HG02840 (cell line): ENCODE measurements around the gene TREX2.

ENCODE experiments used
- ATAC-seq: cut with Tn5 transposase; IDR thresholded peaks from one replicate; pipeline ENCODE4 v1.9.1; 2021; ENCODE audit warnings: mild to moderate bottlenecking, moderate library complexity, moderate number of reproducible peaks; ENCODE audit not compliant: unreplicated experiment, low FRiP score

The TREX2 gene

DNA sequence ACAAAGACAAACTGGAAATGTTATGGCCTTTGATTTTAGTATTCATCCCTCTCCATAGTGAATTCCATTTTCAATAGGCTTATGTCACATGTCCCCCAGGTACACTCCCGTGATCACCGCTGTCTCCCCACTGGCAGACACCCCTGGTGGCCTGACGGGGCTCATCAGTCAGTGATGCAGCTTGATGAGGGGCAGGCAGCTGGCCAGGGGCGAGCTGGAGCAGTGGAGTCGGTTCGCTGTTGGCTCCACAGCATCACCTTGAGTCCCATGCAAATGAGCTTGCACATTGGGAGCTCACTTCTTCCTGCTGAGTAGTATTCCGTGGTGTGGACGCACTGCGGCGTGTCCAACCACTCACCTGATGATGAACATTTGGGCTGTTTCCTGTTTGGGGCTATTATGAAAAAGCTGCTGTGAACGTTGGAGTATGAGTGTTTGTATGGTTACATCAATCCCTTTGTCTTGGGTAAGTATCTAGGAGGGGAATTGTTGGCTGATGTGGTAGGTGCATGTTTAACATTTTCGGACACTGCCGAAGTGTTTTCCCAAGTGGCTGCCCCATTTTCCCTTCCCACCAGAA is 5.2 kb downstream of the TREX2 start:
- no peak for ATAC-seq

DNA sequence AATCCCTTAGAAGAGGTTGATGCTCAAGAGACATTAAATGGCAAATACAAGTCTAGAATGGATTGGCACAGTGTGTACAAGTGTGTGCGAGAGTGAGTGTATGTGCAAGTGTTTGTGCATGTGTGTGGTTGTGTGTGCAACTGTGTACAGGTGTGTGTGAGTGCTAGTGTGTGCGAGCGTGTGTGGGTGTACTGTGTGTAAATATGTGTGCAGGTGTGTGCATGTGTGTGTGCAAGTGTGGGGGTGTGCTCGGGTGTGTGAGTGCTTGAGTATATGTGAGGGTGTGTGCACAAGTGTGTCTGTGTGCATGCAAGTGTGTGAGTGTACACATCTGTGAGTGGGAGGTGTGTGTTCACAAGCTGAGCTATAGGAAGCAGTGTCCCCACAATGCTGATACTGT is 5.9 kb downstream of the TREX2 start:
- ATAC-seq = no peak

DNA sequence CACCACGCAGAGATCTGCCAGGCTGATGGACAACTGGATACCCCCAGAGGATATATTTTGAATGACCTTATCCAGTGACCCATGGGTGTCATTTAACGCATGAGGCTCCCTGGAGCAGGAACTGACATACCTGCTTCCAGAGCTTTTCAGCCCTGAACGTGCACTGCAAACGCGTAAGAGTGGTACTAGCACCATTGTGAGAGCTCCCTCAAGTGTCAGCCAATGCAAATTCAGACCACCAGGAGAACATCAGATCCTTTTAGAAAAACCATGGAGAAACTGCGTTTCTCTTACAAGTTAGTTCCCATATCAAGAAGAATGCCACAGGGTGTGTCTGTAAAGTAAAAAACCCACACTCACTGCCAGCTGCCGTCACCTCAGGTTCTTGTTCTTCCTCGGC is 7.3 kb downstream of the TREX2 start:
- ATAC-seq = no peak

DNA sequence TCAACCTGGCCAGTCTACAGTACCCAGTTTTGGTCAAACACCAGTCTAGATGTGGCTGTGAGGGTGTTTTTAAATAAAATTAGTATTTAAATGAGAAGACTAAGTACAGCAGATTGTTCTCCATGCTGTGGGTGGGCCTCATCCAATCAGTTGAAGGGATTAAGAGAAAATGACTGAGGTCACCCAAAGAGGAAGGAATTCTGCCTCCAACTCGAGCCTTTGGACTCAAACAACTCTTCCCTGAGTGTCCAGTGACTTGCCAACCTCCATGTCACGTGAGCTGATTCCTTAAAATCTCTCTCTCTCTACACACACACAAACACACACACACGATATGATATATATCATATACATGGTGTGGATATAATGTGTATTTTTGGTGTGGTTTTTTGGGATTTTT is 10.0 kb downstream of the TREX2 start:
- ATAC-seq = no peak

DNA sequence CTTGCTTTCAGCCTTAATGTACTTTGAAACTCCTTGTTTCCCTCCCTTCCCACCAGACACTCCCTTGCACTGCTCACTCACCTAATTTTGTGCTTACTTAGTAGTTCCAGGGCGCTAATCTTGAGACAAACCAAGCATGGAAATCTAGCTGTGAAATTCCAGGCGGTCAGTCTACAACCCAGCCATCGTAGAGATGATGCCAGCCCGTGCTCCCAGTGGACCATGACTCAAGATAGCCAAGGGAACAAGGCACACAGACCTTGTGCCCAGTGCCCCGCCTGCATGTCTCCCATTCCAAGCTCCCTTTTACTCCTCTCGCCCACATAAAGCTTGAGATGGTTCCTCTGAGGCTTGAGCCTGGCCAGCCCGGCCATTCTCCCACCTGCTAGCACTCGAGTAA is 11.1 kb downstream of the TREX2 start:
- no peak for ATAC-seq

DNA sequence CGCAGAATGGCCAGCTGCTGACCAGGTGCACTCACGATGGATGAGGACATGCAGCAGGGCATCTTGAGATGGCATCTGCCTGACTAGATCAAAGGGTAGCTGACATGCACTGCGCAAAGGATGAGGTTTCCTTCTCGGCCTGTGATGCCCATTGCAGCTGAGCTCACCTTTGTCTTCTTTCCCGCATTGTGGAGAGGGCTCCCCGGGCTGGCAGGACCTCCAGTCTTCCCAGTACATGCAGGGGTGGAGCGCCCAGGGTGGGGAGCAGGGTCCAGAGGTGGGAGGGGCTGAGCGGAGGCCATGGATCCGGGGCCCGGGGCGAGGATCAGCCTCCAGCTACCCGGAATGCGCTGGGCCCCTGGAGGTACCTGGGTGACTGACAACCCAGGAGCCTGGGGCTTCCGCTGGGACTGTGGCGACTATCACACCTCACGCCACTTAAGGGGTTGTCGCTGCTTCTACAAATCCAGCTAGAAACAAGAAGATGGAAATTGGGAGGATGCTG is 12.0 kb downstream of the TREX2 start:
- ATAC-seq = no peak

DNA sequence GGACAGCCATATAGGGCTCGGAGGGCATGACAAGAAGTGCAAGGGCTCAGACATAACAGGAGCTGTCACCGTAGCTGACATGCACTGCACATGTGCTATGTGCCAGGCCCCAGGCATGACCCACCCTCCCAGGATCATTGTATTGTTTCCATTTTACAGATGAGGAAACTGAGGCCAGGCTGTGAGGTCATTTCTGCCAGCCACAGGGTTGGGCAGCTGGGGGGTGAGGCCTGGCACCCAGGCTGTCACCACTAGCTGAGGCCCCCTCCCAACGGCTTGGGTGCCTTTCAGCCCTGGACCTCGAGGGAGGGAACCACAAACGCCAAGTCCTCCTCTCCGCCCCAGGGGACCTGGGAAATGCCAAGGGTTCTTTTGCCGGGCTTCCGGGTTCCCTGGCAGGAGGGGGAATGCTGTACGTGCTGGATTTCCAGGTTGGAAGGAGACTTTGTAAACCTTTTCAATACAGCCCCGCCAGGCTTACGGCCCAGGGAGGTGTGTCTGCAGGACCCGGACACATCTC is 12.6 kb downstream of the TREX2 start:
- ATAC-seq = no peak

DNA sequence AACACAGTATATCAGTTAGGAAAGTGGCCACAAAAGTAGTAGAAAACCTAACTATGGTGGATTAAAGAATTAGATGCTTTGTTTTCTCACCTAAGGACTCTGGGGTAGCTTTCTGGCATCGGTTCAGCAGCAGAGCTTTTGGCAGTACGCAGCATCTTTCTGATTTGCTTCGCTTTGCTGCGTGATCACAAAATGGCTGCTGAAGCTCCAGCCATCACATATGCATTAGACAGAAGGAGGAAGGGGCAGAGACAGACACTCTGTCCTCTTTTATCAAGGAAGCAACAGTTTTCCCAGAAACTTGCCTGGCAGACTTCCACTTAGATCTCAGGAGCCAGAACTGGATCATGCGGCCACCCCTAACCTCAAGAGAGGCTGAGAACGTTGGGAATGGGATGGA is 15.1 kb downstream of the TREX2 start:
- no peak for ATAC-seq

DNA sequence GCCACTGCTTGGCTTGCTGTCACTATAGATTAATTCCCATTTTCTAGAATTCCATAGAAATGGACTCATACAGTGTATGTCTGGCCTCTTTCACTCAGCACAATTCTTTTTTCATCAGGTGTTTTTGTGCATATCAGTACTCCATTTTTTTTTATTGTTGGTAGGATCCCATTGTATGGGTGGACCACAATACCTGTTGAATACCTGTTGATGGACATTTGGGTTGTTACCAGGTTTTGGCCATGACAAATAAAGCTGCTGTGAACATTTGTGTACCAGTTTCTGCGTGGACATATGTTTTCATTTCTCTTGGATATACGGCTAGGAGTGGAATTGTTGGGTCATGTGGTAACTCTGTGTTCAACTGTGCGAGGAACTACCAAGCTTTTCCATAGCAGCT is 19.7 kb downstream of the TREX2 start:
- ATAC-seq = no peak

DNA sequence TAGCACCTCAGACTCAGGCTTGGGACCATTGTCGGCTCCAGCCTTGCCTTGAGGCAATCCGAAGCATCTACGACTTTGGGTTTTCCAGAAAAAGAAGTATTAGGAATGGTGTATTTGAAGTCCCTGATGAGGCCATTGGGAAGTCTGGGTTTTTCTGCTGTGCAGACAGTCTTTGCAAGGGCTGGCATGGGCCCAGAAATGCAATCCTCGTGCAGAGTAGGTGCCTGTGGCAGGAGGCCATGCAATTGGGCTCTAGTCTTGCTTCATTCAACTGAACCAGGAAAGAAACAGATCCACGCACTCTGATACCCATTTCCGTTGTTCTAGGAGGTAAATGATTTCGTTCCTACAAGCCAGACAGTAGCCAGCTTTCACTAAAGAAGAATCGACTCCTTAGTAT is 22.2 kb downstream of the TREX2 start:
- no peak for ATAC-seq

DNA sequence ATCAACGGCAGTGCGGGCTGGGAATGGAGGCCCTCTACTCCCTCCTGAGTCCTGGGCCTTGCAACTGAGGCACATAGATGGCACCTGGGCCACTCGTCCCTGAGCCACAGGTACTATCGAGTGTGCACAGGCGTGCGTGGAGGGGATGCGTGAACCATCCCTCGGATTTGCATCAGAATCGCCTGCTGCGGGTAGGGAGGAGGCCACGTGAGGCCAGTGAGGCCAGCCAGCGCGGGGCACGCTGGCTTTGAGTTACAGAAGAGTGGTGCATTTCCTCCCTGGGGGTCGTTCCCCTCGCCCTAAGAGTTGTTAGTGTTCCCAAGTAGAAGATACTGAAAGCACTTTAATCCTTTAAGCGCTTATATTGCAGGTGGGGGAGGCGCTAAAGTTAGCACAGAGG is 24.0 kb downstream of the TREX2 start:
- no peak for ATAC-seq

DNA sequence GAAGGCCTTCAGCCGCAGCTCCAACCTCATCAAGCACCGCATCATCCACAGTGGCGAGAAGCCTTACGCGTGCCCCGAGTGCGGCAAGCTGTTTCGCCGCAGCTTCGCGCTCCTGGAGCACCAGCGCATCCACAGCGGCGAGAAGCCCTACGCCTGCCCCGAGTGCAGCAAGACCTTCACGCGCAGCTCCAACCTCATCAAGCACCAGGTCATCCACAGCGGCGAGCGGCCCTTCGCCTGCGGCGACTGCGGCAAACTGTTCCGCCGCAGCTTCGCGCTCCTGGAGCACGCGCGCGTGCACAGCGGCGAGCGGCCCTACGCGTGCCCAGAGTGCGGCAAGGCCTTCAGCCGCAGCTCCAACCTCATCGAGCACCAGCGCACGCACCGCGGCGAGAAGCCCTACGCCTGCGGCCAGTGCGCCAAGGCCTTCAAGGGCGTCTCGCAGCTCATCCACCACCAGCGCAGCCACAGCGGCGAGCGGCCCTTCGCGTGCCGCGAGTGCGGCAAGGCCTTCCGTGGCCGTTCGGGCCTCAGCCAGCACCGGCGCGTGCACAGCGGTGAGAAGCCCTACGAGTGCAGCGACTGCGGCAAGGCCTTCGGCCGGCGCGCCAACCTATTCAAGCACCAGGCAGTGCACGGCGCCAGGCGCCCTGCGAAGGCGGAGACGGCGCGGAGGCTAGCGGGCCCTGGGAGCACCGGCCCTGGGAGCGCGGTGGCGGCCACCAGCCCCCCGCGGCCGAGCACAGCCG is 24.8 kb downstream of the TREX2 start:
- no peak for ATAC-seq

DNA sequence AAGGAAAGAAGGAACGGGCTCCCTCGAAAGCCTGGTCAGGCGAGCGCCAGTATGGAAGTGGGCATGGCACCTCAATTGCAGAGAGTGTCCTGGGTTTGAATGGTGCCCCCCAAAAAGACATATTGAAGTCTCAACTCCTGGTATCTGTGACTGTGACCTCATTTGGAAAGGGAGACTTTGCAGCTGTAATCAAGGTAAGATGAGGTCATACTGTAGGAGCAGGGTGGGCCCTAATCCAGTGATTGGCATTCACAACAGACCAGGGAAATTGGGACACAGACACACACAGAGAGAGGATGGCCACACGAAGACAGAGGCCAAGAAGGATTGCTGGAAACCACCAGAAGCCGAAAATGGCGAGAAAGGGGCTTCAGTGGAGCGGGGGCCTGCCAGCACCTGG is 28.2 kb downstream of the TREX2 start:
- ATAC-seq = no peak

DNA sequence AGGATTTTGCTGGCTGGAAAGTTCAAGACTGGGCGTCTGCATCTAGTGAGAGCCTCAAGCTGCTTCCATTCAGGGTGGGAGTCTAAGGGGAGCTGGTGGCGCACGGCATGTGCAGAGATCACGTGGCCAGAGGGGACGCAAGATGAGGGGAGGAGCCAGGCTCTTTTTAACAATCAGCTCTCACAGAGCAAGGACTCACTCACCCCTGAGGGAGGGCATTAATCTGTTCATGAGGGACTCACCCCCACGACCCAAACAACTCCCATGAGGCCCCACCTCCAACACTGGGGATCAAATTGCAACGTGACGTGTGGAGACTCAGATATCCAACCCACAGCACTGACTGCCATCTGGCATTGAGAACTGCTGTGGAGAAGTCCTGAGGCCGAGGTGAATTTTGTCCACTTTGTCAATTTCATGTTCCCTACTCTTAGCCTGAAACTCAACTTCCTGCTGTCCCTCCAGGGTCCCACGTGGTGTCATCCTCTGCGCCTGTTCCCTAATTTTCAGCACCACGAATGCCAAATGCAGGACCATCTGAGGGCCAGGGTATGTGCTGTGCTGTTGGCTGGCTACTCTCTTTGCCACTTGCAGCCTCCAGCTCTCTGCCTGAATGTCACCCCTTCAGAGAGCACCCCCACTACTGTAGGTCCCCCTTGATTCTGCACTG is 28.9 kb downstream of the TREX2 start:
- no peak for ATAC-seq

DNA sequence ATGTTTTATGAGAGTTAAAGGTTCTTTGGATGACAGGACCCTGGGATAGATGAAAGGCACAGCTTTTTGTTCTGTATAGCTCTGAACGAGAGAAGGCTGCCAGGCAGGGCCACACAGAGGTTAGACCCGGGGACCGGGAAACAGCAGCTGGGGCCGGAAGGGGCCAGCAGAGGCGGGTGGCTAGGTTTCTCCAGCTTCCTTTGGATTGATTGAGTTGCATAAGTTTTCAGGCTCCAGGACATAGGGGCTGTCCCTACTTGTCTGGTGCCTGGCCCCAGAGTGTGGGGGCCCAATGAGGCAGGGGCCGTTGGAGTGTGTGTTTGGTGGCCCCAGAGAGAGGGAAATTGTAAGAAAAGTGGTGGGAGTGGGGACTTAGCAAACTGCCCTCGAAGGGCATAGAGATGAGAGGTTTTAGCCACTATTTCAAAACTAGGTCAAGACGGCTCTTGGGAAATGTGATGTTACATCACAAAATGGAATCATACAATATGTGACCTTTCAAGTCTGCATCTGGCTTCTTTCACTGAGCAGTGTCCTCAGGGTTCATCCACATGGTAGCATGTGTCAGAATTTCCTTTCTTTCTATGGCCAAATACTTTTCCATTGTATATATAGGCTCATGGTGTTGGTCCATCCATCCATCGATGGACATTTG is 30.9 kb downstream of the TREX2 start:
- ATAC-seq = no peak

DNA sequence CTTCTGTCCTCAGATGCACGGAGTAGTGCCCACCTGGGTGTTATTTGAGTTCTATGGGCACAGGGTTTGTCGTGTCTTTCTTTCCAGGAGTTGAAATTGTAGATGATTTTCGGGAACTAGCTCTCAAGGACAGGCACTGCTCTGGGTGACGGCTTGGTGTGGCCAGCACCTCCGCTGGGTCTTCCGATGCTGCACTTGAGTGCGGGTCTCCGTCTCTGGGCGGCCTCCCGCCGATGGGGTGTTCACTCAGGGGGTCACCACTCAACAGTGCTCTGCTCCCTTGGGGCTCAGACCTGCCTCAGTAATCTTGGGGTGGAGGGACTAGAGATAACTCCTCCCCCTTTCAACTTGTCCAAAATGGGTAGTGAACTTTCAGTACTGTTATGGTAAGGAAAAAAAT is 32.1 kb downstream of the TREX2 start:
- ATAC-seq = no peak

DNA sequence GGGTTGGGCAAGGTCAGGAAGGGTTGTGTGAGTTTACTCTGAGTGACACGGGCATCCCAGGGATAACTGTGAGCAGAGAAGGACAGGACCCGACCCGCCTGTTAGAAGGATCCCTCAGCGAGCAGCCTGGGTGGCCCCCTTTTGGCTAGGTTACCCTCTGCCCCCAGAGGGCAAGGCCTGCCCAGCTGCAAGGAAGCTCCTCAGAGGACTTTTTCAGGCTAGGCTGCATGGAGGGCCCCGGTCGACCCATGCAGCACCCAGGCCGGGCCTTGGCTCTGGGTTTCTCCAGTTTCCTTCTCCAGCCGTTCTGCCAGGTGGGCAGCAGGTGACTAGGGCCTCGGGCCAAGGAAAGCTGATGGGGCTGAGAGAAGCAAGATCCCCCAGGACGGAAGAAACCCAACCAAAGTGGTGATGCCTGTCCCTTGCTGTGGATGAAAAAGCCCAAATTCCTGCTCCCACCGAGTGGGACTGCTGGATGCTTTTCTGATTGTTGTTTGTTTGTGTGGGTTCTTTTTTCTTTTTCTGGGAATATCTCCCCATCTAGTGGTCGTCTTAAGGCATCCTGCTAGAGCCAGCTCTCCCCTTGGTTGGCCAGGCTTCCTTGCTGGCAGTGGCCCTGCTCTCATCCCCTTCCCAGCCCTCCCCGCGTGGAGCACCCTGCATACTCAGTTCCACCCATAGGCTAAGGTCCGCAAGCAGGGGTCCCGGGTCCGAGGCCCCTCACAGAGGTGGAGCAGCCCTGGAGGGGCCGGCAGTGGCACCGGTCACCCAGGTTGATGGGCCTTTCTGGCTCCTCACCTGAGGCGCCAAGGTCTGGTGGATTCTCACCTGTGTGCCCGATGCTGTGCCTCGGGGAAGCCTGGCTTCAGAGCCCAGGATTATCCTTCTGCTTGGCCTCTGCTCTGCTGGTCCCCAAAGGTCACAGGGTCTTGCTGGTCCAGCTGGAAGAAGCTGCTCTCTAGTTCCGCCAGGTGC is 32.8 kb downstream of the TREX2 start:
- no peak for ATAC-seq

DNA sequence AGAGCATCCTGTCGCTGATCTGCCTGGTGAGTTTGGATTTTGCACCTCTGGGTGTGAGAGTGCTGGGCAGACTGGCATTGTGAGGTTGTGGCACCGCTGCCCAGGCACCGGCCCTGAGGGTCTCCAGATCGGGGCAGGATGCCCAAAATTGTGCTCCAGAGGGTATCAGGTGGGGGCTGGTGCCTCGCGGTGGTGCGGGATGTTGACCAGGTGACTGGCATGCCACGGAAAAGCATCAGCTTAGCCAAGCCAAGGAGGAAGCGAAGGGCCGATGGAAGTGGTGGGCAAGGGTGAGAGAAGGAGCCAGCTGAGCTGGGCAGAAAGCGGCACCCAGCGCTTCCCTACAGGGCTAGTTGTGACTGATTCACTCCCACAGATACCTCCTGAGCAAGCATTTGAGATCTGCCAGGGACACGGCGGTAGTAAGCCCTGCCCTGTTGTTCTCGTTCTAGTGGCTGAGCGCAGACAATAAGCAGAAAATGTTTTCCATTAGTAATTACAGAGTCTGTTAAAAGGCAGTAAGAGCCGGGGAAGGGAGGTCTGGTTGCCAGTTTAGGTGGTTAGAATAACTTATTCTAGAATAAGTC is 33.8 kb downstream of the TREX2 start:
- ATAC-seq = no peak

DNA sequence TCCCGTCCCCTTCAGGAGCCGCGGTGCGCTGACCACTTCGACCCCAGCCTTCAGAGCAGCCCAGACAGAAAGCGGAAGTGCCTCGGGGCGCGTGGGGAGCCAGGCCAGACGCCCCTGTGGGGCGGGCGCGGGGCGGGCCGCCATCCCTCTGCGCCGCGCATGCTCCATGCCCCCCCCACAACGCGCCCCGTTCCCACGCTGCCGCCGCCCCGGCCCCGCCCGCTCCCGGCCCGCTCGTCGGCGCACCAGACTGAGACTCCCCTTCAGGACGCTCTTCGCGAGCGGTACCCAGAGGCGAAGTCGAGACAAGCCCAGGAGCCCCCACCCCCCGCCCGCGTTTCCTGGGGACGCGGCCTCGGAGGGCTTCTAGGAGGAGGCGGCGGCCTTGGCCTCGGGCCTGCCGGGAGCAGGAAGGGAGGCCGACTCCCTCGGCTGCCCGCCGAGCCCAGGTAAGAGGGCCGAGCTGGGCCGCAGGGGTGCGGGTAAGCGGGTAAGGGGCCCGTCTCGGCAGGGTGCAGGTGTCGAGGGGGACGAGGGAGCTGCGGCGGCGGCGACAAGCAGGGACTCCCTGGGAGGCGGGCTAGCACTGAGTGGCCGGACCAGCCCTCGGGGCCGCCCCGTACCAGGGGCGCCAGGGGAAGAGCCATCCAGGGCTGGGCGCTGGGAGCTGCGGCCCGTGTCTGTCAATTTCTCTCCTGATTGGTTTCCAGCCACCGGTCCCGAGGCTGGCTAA is 34.4 kb downstream of the TREX2 start, which contains the start of gene ZFP92:
Gene ZFP92 (plus strand): TSS at position 218 of the 733 bp plus-strand sequence. CDS start 6,851 bp downstream, outside the sequence.
- no peak for ATAC-seq
